Midbrain (tissue), 1 donor: ENCODE results near the gene QPRT.
A peak's percentile ranks its signal among the peaks of the same experiment; 100 is the strongest.
"Not testable (repeated sequence)": the region's sequence is repeated elsewhere in the genome, so short reads cannot be mapped to it uniquely, and the experiment has no call there.

Experiments used
- DNase-seq: peaks from one replicate; lab custom pipeline; 2025; lab: John Stamatoyannopoulos, UW

QPRT gene

GRCh38 chr16:29678691-29679267, at the start of gene QPRT:
TSS of gene QPRT (plus strand) at chr16:29679180. CDS start at chr16:29679198, 18 bp downstream.
- DNase-seq = peak; percentile 28

- DNase-seq = not testable (repeated sequence)
Observed at GRCh38 chr16:29629318-29629717, 49.7 kb upstream of the QPRT start.

GRCh38 chr16:29631658-29632057, 47.3 kb upstream of the QPRT start:
- DNase-seq = not testable (repeated sequence)

DNA sequence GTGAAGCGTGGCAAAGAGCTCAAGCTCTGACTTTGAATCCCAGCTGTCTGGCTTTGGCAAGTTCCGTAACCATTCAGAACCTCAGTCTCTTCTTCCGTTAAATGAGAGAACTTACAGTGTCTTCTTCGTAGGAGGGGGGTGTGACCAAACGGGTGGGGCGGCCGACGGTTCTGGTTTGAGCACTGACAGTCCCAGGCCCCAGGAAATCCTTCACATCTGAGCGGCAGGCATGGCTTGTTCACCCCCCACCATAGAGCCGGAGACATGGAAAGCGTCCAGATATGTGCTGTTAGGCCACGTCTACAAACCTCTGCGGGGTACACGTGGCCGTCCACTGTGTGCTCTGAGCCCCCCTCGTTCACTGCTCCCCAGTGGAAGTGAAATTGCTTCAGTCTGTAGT, 43.1 kb upstream of the QPRT start:
- DNase-seq = not testable (repeated sequence)

DNA sequence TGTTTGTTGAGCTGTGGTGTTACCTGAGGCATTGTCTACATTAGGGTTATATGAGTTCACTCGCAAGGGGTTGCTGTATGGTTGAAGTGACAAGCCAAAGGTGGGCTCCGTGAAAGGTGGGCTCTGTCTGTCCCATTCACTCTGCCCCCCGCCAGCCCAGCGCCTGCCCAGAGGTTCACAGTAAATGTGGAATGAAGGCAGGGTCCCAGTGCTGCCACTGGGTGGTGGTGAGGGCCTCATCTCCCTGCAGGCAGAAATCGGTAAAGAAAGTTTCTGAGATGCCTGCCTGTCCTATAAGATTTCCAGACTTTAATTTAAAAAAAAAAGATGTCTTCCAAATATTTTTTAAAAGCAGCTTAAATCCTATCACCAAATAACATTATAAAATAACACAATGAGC, 42.6 kb upstream of the QPRT start:
- DNase-seq = not testable (repeated sequence)

DNA sequence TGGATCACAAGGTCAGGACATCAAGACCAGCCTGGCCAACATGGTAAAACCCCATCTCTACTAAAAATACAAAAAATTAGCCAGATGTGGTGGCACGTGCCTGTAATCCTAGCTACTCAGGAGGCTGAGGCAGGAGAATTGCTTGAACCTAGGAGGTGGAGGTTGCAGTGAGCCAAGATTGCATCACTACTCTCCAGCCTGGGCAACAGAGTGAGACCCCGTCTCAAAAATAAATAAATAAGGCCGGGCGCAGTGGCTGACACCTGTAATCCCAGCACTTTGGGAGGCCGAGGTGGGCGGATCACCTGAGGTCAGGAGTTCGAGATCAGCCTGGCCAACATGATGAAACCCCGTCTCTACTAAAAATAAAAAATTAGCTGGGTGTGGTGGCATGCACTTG, 40.2 kb upstream of the QPRT start:
- not testable (repeated sequence) for DNase-seq

DNA sequence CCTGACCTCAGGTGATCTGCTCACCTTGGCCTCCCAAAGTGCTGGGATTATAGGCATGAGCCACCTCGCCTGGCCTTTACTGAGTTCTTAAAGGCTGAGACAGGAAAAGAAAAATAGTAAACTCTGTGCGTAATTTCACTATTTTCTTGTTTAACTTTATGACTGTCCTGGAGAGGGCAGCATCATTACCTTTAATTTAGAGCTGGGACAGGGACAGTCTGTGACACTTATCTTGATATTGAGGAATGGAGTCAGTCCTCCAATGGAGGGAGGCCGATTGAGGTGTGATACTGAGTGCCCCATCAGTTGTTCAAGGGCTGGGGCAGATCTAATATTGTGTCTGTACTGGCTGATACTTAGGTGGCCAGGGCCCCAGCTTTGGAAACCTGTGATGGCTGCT, 37.4 kb upstream of the QPRT start:
- DNase-seq = no peak

DNA sequence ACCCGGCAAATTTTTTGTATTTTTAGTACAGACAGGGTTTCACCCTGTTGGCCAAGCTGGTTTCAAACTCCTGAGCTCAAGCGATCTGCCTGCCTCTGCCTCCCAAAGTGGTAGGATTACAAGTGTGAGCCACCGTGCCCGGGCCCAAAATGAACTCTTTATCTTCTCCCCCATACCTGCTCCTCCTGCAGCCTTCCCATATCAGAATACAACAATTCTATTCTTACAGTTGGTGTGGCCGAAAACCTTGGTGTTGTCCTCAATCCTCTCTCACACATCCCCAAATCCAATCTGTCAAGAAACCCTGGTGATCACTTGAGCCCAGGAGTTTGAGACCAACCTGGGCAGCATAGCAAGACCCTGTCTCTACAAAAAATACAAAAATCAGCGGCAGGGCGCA, 35.4 kb upstream of the QPRT start:
- DNase-seq = no peak

GRCh38 chr16:29644338-29644857, 34.6 kb upstream of the QPRT start:
- DNase-seq = no peak

DNA sequence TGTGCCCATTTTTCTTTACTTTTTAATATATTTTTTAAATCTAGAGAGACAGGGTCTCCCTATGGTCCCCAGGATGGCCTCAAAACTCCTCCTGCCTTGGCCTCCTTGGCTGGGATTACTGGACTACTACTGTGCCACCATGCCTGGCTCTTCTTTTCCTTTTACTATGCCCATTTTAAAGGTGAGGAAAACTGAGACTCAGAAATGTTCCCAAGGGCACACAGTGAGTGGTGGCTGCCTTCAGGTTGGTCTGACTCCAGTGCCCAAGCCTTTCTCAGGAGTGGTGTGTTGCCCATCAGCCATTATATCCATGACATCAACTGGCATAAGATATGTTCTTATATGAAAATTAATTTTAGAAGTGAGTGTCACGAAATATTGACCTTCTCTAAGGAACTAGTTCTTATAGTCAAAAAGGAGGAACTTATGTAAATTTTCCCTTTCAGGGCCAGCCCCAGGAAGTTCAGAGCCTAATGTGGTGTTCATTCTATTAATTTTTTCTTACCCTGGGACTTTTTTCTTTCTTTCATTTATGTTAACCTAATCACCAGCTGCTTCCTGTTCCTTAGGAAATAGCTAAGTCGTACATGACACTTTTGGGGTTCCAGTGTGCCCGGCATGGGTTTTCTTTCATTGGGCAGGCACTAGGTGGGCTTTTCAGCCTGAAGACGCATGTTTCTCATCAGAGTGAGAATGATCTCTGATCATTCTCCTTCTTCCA, 33.8 kb upstream of the QPRT start:
- no peak for DNase-seq

- no peak for DNase-seq
Observed at GRCh38 chr16:29645694-29646187, 33.2 kb upstream of the QPRT start.

- no peak for DNase-seq
Observed at GRCh38 chr16:29646947-29647346, 32.0 kb upstream of the QPRT start.

DNA sequence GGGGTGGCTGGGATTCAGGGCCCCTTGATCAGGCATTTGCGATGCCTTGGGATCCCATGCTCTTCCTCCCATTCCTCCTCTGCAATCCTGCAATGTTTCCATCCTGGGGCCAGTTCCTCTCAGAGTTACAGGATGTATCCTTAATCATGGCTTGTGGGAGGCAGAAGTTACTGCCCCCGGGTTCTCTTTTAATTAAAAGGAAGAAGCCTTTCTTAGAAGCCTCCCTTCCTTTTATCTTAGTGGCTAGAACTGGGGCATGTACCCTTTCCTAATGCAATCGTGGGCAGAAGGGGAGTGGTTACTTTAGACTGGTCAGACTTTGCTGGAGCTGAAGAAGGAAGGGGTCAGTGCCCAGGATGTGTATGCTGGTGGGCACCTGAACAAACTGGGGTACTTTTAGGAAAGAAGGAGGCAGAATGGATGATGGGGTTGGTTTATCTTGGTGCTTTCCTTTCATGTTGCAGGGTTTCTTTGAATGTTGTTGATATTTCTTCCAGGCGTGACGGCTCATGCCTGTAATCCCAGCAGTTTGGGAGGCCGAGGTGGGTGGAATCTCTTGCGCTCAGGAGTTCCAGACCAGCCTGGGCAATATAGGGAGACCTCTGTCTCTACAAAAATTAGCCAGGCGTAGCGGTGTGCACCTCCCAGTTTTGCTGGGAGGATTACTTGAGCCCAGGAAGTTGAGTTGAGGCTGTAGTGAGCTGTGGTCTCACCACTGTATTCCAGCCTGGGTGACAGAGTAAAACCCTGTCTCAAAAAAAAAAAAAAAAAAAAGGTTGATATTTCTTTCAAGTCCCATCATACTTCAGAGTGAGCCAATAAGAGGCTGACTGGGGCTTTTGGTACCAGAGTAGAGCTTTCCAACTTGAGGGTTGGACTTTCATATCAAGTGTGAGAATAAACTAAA, 29.1 kb upstream of the QPRT start:
- no peak for DNase-seq

DNA sequence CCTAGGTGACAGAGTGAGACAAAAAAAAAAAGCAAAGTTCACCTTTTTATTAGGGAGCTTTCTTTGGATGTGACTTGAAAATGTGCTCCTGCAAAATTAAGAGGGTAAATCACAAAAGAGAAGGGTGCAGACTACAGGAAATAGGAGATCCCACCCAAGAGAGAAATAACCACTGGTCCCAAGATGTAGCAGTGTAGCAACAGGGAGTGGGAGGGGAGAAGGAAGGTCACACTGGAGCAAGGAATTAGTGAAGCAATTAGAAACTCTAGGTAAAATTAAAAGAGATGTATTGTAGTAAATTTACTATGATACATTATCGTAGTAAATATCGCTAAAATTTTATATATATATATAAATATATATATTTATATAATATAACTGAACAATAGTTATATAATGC, 28.2 kb upstream of the QPRT start:
- DNase-seq = no peak

- no peak for DNase-seq
Observed at GRCh38 chr16:29651774-29652349, 27.1 kb upstream of the QPRT start.

GRCh38 chr16:29653471-29653870, 25.5 kb upstream of the QPRT start:
- DNase-seq = no peak

- not testable (repeated sequence) for DNase-seq
Observed at GRCh38 chr16:29653890-29654289, 25.1 kb upstream of the QPRT start.

GRCh38 chr16:29656688-29657523, 22.1 kb upstream of the QPRT start:
- no peak for DNase-seq

- no peak for DNase-seq
Observed at GRCh38 chr16:29658705-29659104, 20.3 kb upstream of the QPRT start.

GRCh38 chr16:29662000-29662728, 16.8 kb upstream of the QPRT start:
- DNase-seq = no peak

- no peak for DNase-seq
Observed at GRCh38 chr16:29662729-29663015, 16.3 kb upstream of the QPRT start.
